Spleen (tissue), 7 donors: Measurements from ENCODE around the gene PNLIP.

Source experiments
- POLR2A ChIP-seq, 3 donors: fragments of 450-650 bp; IDR thresholded peaks; one replicate each; pipeline ENCODE4 v1.5.1; 2017; ENCODE audit warnings: antibody characterized with exemption in 3 of 3, mild to moderate bottlenecking in 1 of 3
- POLR2AphosphoS5 ChIP-seq, 3 donors: sonication (generic); formaldehyde crosslinking; IDR thresholded peaks; one replicate each; pipeline ENCODE4 v1.5.1; 2017; ENCODE audit warnings: antibody characterized with exemption in 3 of 3
- TF ChIP-seq, protein P1 (sequence below), 11 experiments: fragments of 200-600 bp in 7 of 11; fragments of 450-650 bp in 4 of 11; sonication (generic) in 4 of 11; IDR thresholded peaks in 8 of 11; conservative IDR thresholded peaks in 3 of 11; 1 replicate in 7 of 11; 2 replicates in 4 of 11; pipeline versions ENCODE4 v1.4.0 to v1.8.0; 2016 to 2021; ENCODE audit warnings: antibody characterized with exemption in 11 of 11, inconsistent platforms in 4 of 11, mild to moderate bottlenecking in 1 of 11
- donor health status: DM: no; HTN: no; CAD: no; lungs with moderate emphysema.
- donor health status: DM: no; HTN: no; CAD: no.
- donor health status: DM: no; HTN: no; CAD: no.

DNA sequence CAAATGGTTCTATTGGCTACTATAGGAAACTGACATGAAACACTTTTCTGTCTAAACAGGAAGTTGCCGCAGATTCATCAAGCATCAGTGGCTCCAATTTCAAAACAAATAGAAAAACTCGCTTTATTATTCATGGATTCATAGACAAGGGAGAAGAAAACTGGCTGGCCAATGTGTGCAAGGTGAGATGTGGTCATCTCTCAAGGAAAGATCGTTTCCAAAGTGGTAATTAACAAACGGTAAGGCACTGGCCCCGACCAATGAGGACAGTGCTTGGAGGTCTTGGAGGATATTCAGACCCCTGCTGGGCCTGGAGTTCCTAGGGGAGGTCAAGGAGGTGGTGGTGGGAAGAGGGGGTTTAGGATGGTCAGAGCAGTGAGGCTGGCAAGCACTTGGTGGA is 2.6 kb downstream of the PNLIP start:
- TF ChIP-seq, protein P1, sequence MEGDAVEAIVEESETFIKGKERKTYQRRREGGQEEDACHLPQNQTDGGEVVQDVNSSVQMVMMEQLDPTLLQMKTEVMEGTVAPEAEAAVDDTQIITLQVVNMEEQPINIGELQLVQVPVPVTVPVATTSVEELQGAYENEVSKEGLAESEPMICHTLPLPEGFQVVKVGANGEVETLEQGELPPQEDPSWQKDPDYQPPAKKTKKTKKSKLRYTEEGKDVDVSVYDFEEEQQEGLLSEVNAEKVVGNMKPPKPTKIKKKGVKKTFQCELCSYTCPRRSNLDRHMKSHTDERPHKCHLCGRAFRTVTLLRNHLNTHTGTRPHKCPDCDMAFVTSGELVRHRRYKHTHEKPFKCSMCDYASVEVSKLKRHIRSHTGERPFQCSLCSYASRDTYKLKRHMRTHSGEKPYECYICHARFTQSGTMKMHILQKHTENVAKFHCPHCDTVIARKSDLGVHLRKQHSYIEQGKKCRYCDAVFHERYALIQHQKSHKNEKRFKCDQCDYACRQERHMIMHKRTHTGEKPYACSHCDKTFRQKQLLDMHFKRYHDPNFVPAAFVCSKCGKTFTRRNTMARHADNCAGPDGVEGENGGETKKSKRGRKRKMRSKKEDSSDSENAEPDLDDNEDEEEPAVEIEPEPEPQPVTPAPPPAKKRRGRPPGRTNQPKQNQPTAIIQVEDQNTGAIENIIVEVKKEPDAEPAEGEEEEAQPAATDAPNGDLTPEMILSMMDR (IDR thresholded peaks at IDR 0.05 in 8 of 11, conservative IDR thresholded peaks at IDR 0.05 in 3 of 11): no peak
- TF ChIP-seq POLR2A (IDR thresholded peaks at IDR 0.05): no peak
- TF ChIP-seq POLR2AphosphoS5 (IDR thresholded peaks at IDR 0.05): no peak
